GM21529 (cell line): ENCODE measurements around the gene CWC27.

Experiments
- ATAC-seq: cut with Tn5 transposase; IDR thresholded peaks from one replicate; pipeline ENCODE4 v1.9.1; 2021; ENCODE audit not compliant: unreplicated experiment

Gene CWC27

GRCh38 chr5:64972591-64972990 is 203.9 kb downstream of the CWC27 start:
- no peak for ATAC-seq

- ATAC-seq, result no peak
Measured at GRCh38 chr5:64973215-64973614, 204.5 kb downstream of the CWC27 start.

GRCh38 chr5:64977779-64978178 is 209.0 kb downstream of the CWC27 start:
- ATAC-seq, result no peak

- no peak for ATAC-seq
Measured at GRCh38 chr5:64978546-64978945, 209.8 kb downstream of the CWC27 start.

- ATAC-seq, result no peak
Measured at GRCh38 chr5:64979531-64979930, 210.8 kb downstream of the CWC27 start.

- ATAC-seq, result no peak
Measured at GRCh38 chr5:64980176-64980575, 211.4 kb downstream of the CWC27 start.

- ATAC-seq, result no peak
Measured at GRCh38 chr5:64987768-64988167, 219.0 kb downstream of the CWC27 start.

GRCh38 chr5:65009207-65009606 is 240.5 kb downstream of the CWC27 start:
- ATAC-seq, result no peak

GRCh38 chr5:65010841-65011240 is 242.1 kb downstream of the CWC27 start:
- ATAC-seq, result no peak

GRCh38 chr5:65012301-65012892 is 243.7 kb downstream of the CWC27 start:
- ATAC-seq, result no peak

GRCh38 chr5:65013166-65013565 is 244.4 kb downstream of the CWC27 start:
- ATAC-seq, result no peak

- ATAC-seq, result no peak
Measured at GRCh38 chr5:65014769-65015168, 246.0 kb downstream of the CWC27 start.

- ATAC-seq, result no peak
Measured at GRCh38 chr5:65015767-65016166, 247.0 kb downstream of the CWC27 start.

GRCh38 chr5:65017636-65018035 is 248.9 kb downstream of the CWC27 start:
- ATAC-seq, result no peak

GRCh38 chr5:65018763-65019162 is 250.0 kb downstream of the CWC27 start:
- no peak for ATAC-seq

GRCh38 chr5:65020492-65020891 is 251.8 kb downstream of the CWC27 start:
- no peak for ATAC-seq

- peak; percentile 71 for ATAC-seq
Measured at GRCh38 chr5:65021527-65022226, 252.9 kb downstream of the CWC27 start.

GRCh38 chr5:65022932-65023331 is 254.2 kb downstream of the CWC27 start:
- ATAC-seq, result no peak

GRCh38 chr5:65024681-65025080 is 256.0 kb downstream of the CWC27 start:
- ATAC-seq, result no peak

- ATAC-seq, result peak; percentile 78
Measured at GRCh38 chr5:65026816-65027548, 258.3 kb downstream of the CWC27 start.

- ATAC-seq, result no peak
Measured at GRCh38 chr5:65029178-65029577, 260.4 kb downstream of the CWC27 start.

- no peak for ATAC-seq
Measured at GRCh38 chr5:65030056-65030455, 261.3 kb downstream of the CWC27 start.
